Right atrium auricular region (tissue), 2 donors: ENCODE data around the gene ZNF263. TPM values are rescaled to one million over a fixed set of nuclear protein-coding genes. Genes with fewer than 3 reads are reported as not detected.

Source experiments
- DNase-seq: peaks from one replicate; pipeline ENCODE4 v3.0.0-alpha.2; 2019; ENCODE audit warnings: low spot score
- H3K27ac ChIP-seq, 2 donors: fragments of 200-600 bp; sonication (generic); 1 replicate in 1 of 2; 2 replicates in 1 of 2; pipeline ENCODE4 v1.5.1; 2016 to 2019
- H3K27me3 ChIP-seq, 2 donors: fragments of 200-600 bp; sonication (generic); one replicate each; pipeline versions ENCODE4 v1.5.1 to v1.6.0; 2017 to 2019
- H3K36me3 ChIP-seq: fragments of 200-600 bp; sonication (generic); one replicate; pipeline ENCODE4 v1.5.1; 2016
- H3K4me1 ChIP-seq, 2 donors: fragments of 200-600 bp; sonication (generic); one replicate each; pipeline versions ENCODE4 v1.5.1 to v1.6.0; 2017 to 2019
- H3K4me3 ChIP-seq, 2 donors: fragments of 200-600 bp; sonication (generic); 1 replicate in 1 of 2; 2 replicates in 1 of 2; pipeline ENCODE4 v1.5.1; 2017 to 2019; ENCODE audit warnings: mild to moderate bottlenecking in 1 of 2, moderate library complexity in 1 of 2
- H3K9me3 ChIP-seq, 2 donors: fragments of 200-600 bp; sonication (generic); one replicate each; pipeline ENCODE4 v1.5.1; 2019
- CTCF ChIP-seq, 2 donors: fragments of 200-600 bp; sonication (generic); IDR thresholded peaks; one replicate each; pipeline ENCODE4 v1.5.1; 2019; ENCODE audit warnings: antibody characterized with exemption in 2 of 2
- total RNA-seq, 2 donors: library from RNA; depleted of rRNA; stranded (reverse); fragments of >200 nt; gene quantifications; one replicate each; pipeline ENCODE4 v1.1.0, GENCODE V29; 2016

The ZNF263 gene
- total RNA-seq, 2 donors from 2014 or later, result 11.0 to 18.0 TPM

GRCh38 chr16:3242709-3243108, 40.6 kb upstream of the ZNF263 start:
- H3K27me3 ChIP-seq, result no peaks in the 10 kb centered on the region
- no peak overlapping the region for H3K27ac ChIP-seq
- no peak overlapping the region for H3K4me3 ChIP-seq
- no peak for DNase-seq
- no peaks in the 10 kb centered on the region for H3K4me1 ChIP-seq
- no peaks in the 10 kb centered on the region for H3K9me3 ChIP-seq
- TF ChIP-seq CTCF (IDR thresholded peaks at IDR 0.05), result no peak
- no peaks in the 10 kb centered on the region for H3K36me3 ChIP-seq

- Histone ChIP-seq H3K27me3 (no peaks in the 10 kb centered on the region), H3K4me1 (no peaks in the 10 kb centered on the region), H3K9me3 (no peaks in the 10 kb centered on the region), H3K4me3 (no peak overlapping the region), H3K36me3 (no peaks in the 10 kb centered on the region), H3K27ac (no peak overlapping the region)
- no peak for TF ChIP-seq CTCF (IDR thresholded peaks at IDR 0.05)
- no peak for DNase-seq
Observed at GRCh38 chr16:3243882-3244281, 39.4 kb upstream of the ZNF263 start.

- no peak overlapping the region for H3K27ac ChIP-seq
- no peaks in the 10 kb centered on the region for H3K36me3 ChIP-seq
- H3K27me3 ChIP-seq, result no peaks in the 10 kb centered on the region
- H3K4me1 ChIP-seq, result no peaks in the 10 kb centered on the region
- DNase-seq, result no peak
- TF ChIP-seq CTCF (IDR thresholded peaks at IDR 0.05), result no peak
- H3K4me3 ChIP-seq, result no peak overlapping the region
- H3K9me3 ChIP-seq, result no peaks in the 10 kb centered on the region
Observed at GRCh38 chr16:3246002-3246401, 37.3 kb upstream of the ZNF263 start.

- H3K36me3 ChIP-seq, result no peaks in the 10 kb centered on the region
- no peaks in the 10 kb centered on the region for H3K27me3 ChIP-seq
- no peak for DNase-seq
- H3K9me3 ChIP-seq, result no peaks in the 10 kb centered on the region
- no peak overlapping the region for H3K4me3 ChIP-seq
- H3K27ac ChIP-seq, result no peak overlapping the region
- H3K4me1 ChIP-seq, result no peaks in the 10 kb centered on the region
- no peak for TF ChIP-seq CTCF (IDR thresholded peaks at IDR 0.05)
Observed at GRCh38 chr16:3246876-3247275, 36.4 kb upstream of the ZNF263 start.

GRCh38 chr16:3248596-3248995, 34.7 kb upstream of the ZNF263 start:
- H3K27me3 ChIP-seq, result no peaks in the 10 kb centered on the region
- H3K36me3 ChIP-seq, result no peaks in the 10 kb centered on the region
- H3K4me3 ChIP-seq, result no peak overlapping the region
- H3K4me1 ChIP-seq, result no peaks in the 10 kb centered on the region
- DNase-seq, result no peak
- no peaks in the 10 kb centered on the region for H3K9me3 ChIP-seq
- H3K27ac ChIP-seq, result no peak overlapping the region
- TF ChIP-seq CTCF (IDR thresholded peaks at IDR 0.05), result no peak

- H3K27me3 ChIP-seq, result no peaks in the 10 kb centered on the region
- no peak overlapping the region for H3K27ac ChIP-seq
- DNase-seq, result no peak
- no peaks in the 10 kb centered on the region for H3K36me3 ChIP-seq
- no peaks in the 10 kb centered on the region for H3K9me3 ChIP-seq
- H3K4me3 ChIP-seq, result no peak overlapping the region
- TF ChIP-seq CTCF (IDR thresholded peaks at IDR 0.05), result no peak
- H3K4me1 ChIP-seq, result no peaks in the 10 kb centered on the region
Observed at GRCh38 chr16:3249020-3249419, 34.3 kb upstream of the ZNF263 start.
